GM21529 (cell line): ENCODE results near the gene CRMP1.

Experiments used
- ATAC-seq: cut with Tn5 transposase; IDR thresholded peaks from one replicate; pipeline ENCODE4 v1.9.1; 2021; ENCODE audit not compliant: unreplicated experiment

Gene CRMP1

DNA sequence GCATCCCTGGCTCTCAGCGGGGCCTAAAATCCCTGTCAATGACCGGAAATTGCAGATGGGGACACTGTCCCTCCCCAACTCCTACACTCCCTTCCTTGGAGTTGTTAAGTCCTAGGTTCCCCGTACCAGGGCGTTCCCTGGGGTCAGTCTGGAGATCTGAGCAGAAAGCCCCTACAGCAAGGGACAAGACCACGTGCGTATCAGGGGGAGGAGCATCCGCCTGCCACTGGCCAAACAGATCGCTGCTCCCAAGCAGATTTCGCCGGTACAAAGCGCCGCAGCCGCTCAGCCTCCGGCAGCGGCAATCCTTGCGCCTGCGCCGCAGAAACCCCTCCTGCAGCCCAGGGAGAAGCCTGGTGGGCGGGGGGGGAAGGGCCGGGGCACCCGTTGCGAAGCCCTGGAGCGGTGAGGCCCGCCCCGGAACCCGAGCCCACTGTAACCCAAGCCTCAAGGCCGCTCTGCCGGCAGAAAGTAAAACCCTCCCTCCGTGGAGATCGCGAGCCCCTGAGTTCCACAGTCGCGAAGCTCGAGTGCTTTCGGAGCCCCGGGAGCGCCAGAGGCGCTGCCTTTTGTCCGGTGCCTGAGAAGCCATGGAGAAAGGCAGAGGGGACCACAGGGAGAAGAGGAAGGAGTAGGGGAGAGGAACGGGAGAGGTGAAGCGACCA lies 2.7 kb downstream of the CRMP1 start:
- no peak for ATAC-seq

DNA sequence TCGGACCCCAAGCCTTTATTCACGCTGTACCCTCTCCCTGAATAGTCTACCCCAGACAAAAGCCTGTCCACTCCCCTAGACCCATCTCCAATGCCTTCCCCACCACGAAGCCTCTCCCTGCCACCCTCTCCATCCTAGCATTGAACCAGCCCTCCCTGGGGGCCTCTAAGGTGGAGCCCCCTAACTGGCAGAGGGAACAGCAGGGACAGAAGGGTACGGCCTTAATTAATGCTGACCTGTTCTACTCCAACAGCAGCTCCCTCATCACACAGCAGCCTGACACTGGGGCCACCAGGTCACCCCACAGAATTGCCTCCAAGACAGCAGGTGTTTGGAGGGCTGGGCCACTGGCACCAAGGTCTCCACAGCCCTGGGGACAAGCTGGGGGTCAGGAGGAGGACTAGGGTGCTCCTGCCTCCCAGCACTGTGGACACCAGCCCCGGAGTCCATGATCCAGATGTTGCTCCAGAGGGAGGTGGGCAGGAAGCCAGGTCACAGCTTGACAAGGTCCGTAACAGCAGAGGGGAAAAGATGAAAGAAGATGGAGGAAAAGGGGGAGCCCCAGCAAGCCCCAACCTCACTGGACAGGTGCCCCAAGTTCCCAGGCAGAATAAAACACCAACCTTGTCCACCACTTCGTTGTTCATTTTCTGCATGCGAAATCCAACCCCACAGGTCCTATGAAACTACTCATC lies 3.7 kb downstream of the CRMP1 start:
- ATAC-seq = no peak

DNA sequence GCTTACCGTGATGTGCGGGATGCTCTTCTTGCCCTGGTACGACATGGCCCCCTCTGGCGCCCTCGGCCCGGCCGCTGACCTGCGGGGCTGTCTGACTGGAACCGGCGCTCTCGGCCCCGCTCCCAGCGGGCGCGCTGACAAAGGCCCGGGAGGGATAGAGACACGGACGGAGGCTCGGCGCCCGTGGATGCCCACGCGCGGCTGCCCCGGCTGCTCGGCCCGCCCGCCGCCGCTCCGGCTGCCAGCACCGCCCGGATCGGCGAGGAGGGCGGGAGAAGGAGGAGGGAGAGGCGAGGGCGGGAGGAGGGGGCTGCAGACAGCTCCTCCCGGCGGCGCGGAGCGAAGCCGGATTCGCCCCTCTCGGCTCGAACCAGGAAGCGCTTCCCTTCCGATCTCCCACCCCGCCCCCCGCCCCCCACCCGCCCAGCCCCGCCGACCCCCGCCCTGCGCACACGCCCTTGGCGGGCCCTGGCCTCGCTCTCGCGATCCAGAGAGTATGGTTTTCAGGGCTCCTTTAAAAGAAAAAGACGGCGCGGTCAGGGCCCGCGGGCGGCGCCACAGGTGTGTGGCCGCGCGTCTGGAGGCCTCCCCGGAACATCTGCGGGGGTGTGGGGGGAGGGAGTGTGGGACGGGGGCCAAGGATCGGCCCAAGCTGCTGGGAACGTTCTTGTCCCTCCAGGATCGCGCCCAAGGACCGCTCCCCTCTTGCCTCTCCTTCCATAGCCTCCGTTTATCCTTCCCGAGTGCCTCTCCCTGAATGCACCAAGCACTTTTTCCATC lies 4.5 kb downstream of the CRMP1 start:
- ATAC-seq = no peak

DNA sequence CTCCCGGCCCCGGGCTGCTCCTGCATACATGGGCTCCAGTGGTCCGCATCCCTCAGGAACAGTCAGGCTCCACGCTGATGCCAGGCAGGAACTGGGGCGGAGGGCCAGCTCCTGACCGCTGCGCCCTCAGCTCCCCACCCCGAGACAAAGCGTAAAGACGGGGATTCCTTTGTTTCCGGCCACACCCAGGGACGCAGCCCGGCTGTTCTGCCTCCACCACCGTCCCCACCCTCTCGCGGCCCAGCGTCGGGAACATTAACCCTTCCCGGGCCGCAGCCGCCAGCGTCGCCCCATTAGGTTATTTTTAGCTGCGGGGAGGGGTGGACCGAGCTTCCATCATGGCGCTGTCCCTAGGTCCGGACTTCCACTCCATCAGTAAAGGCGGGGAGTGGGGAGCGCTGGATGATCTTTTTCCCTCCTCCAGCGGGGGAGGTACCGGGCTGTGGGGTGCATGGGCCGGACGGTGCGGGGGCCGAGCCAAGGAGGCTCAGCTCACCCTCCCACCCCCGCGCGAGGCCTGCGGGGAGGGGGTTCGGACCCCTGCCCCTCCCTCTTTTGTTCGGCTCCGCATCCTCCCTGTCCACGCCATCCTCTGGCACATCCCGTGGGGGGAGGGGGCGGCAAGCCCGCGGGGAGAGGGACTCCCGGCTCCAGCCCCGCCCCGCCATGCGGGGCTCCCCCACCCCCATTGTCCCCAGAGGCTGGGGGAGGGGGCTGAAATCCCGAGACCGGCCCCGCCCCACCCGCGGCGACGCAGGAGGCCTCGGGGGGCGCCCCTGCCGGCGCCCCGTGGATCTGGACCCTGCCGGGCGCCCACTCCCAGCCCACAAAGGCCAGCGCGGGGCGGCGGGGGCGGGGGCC lies 5.3 kb downstream of the CRMP1 start:
- ATAC-seq = no peak

DNA sequence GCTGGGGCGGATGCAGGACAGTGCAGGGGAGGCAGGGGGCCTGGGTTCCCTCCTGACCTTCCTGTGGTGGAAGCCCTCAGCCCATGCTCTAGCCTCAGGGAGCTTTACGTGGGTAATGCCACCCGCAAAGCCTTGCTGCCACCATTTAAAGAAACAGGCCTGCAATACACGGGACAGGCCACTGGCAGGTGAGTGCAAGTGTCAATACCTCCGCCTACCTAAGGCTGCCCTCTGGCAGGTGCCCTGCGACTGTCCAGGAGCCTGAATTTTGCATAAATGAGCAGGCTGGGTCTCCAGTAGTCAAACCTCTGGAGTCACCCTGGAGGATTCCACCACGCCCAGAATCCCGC lies 5.9 kb downstream of the CRMP1 start:
- no peak for ATAC-seq

DNA sequence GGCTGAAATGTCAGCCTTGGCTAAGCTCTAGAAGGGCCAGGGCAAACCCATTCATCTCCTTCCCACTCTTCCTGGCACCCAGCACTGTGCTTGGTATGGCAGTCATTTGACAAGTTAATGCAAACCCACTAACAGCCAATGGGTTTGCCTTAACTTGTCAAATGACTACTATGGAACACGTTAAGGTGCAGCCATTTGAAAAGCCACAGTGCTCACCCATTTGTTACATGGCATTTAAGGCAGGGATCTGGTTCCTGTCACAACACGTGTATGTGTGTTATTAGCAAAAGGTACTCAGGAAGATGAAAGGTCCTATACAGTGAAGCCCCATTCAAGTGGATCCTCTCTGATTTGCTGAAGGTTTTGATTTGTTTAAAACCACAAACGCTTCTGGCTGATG lies 7.2 kb downstream of the CRMP1 start:
- no peak for ATAC-seq

DNA sequence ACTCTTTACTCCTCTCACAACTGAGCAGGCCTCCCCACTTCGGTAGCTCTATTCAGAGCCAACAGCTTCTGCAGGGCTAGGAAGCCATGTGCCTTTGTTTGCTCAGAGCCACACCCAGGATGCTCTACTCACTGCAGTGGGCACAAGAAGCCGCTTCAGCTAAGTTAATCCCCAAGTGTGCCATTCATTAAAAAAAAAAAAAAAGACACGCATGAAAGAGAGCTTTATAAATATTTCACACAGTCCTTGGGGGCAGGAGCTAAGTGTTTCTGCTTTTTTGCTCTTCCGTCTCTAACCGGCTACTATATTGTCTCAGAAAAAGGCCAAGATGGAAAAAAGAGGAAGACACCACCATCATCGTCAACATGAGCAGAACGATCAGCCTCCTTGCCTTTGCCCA lies 8.1 kb downstream of the CRMP1 start:
- no peak for ATAC-seq

DNA sequence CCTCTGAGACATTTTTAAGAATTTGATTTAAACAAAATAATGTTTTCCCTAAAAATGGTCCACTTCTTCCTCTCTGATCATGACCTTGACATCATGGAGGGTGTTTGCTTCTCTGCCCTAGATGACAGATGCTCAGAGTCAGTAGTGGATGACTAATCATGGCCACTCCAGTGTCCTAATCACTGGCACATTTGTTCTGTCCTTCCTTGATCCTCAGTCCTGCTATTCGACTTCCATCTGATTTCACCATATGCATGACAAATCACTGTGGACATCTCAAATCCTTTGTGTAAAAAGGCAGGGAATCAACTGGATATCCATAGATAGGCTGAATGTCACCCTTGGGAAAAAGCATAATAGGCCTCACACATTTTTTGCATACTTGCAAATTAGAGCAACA lies 9.0 kb downstream of the CRMP1 start:
- ATAC-seq = no peak

DNA sequence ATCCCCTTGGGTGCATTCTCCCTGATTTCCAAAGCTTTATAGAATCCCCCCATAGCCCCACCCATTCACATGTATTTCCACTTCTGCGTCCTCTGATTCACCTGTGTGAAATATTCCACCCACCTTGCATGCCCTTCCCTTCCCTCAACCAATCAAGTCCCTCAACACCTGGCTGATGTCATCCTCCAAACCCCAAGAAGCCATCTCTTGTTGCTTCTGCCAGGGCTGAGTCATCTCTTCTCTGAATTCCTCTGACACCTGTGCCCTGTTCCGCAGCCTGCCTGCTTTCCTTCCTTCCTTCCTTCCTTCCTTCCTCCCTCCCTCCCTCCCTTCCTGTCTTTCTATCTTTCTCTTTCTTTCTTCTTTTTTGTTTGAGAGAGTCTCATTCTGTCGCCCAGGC lies 9.9 kb downstream of the CRMP1 start:
- ATAC-seq = no peak

DNA sequence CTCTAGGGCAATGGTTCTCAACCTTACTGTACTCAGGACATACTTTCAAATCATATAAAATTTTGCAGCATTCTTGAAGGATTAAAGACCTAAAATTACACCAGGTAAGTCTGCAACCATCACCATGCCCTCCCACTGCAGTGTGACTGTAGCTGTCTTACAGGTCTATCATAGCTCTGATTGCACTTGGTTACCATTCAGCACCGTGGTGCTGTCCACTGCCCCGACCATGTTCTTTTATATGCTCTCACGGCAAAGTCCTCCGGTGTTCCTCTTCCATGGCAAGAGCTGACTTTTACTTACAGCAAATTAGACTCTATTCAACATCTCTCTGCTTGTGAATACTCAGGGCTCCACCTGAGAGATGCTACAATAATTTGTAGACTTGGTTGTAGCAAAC lies 11.5 kb downstream of the CRMP1 start:
- ATAC-seq = no peak

DNA sequence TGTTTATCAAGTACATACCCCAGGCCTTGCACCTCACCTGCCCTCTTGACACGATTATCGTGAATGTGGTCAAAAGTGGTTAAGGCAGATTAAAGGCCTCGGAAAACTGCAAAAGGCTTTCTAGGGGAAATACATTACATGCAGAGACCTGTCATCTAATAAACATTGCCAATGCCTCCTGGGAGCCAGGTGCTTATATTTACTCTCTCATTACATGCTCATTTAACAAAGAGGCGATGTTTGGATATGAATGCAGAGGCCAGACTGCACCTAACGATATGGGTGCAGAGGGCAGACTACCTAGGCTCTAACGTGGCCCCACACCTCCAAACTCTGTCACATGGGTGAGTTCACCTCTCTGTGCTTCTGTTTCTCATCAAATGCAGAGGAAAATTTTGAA lies 14.5 kb downstream of the CRMP1 start:
- no peak for ATAC-seq

DNA sequence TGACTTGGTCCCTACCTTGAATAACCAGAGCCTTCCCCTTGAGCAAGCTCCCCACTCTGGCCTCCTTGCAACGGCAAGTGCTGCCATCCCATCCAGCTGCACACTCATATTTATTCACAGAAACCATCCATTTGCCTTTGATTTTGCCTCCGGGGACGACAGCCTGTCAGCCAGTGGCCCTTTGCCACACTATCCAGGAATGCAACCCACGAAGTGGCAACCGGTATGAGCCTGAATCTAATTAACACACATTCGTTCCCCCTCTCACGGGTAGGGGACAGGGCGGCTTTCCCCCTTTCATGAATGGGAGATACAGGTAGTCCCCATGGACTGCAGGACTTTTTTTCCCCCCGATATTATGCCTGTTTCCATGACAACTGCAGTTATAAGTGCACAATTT lies 15.5 kb downstream of the CRMP1 start:
- ATAC-seq = no peak

DNA sequence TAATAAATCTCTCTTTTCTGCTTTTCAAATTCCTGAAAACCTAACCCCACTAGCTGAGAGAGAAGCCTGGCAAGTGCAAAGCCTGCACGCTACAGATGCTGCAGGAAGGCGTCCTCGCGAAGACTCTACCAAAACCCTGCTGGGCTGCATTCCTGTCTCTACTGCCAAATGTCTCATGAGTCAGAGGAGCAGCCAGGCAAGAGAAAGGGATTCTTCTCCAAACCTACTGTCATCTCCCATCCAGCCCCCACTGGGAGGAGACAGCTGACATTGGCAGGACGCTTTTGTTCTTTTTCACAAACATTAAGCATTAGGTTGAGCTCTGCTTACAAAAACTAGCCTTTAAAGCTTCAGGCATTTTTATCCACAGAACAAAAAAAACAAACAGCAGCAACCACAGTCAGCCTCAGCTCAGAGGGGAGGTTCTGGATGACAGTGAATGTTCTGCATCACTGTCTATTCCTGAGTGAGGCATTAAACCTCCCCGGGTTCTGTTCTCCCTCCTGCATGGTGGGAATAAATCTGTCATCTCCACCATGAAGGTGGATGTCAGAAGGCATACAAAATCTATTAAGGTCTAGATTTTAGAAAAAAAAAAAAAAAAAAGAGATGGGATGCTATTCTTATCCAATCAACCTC lies 18.0 kb downstream of the CRMP1 start:
- no peak for ATAC-seq

DNA sequence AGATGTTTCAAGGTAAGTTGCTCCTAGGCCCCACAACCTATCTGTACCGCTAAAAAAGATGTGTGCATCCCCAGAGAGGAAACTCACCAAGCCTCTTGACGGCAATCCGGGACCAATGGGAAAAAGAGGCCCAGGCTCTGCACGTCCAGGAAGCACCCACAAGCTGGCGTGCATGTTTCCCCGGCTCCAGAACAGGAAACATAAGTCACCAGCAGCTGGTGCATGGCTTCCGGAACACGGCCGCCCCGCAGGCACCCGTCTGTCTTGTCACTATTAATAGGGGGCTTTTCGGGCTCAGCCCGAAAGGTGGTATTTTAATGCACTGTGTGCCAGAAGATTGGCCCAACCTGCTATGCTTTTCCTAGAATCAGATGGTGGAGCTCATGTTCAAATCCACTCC lies 22.2 kb downstream of the CRMP1 start:
- ATAC-seq = no peak

DNA sequence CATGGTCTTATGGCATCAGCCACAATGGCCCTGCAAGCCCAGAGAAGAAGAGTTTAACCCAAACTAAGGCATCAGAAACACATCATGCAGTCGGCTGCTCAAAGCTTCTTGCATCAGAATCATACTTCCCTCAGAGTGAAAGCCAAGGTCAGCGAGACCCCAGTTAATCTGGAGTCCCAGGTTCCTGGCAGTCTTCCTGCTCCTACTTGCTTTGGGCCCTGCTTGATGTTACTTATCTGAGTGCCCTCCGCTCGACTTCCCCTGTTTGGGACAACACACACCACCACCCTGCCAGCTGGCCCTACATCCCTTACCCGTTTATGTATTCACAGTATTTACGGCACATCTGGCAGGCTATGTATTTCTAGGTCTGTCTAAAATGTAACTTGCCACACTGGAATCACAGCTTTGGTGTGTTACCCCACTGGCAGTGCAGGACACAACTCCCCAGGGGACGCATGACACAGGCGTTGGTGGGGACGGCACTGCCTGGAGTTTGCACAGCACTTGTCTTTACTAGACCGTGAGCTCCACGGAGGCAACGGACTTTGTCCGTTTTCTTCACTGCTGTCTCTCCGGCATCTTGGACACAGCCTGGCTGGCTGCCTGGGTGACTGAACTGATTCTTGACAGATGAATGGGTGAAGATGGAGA lies 22.8 kb downstream of the CRMP1 start:
- no peak for ATAC-seq

DNA sequence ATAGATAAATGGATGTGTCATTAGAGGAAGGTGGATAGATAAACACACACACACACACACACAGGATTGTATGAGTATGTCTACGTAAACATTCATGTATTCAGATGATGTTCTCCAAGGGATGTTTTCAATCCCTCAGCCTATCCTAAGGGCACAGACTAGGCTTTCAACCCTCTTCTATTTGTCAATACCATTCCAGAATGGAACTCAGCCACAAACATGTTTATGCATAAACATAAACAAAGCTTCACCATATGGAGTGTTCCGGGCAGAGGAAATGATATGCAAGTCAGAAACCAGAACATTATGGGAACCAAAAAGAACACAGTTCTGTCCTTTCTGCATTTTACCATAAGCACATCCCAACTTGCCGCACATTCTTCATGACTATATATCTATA lies 25.0 kb downstream of the CRMP1 start:
- no peak for ATAC-seq

DNA sequence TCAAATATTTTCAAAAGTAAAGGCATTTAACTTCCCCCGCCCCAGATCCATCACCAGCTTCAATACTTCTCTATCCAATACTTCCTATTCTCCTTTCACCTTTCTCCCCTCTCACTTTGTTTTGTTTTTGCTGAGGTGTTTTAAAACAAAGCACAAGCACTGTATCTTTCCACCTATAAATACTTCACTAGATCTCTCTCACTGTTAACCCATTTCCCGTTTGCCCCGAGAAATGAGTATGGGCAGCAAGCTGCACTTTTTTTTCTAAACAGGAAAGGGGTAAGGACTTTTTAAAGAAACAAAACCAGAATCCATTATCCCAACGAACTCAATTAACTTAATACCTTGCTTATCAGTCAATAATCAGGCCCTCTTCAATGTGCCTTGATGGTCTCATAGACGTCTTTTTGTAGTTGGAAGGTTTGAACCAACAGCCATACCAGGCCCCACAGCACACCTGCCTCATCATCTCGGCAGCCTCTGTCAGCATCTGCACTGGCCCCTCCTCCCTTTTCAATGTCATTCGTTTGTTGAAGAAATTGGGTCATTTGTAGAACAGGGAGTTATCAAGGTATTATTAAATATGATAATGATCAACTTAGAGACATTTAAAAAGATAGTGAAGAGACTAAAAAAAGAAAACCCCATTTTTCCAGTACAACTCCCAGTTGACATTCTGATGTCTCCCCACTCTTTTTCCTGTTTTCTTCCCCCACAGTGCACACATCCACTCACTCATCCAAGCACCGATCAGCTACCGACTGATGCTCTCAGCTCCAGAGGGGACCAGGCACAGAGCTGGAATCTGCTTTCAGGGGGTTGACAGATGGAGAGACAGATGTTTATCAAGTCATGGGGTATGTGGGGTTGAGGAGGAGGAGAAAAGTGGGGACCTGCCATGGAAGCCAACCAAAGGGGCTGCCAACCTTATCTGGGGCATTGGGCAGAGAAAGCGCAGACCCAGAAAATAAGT lies 25.8 kb downstream of the CRMP1 start:
- ATAC-seq = no peak

DNA sequence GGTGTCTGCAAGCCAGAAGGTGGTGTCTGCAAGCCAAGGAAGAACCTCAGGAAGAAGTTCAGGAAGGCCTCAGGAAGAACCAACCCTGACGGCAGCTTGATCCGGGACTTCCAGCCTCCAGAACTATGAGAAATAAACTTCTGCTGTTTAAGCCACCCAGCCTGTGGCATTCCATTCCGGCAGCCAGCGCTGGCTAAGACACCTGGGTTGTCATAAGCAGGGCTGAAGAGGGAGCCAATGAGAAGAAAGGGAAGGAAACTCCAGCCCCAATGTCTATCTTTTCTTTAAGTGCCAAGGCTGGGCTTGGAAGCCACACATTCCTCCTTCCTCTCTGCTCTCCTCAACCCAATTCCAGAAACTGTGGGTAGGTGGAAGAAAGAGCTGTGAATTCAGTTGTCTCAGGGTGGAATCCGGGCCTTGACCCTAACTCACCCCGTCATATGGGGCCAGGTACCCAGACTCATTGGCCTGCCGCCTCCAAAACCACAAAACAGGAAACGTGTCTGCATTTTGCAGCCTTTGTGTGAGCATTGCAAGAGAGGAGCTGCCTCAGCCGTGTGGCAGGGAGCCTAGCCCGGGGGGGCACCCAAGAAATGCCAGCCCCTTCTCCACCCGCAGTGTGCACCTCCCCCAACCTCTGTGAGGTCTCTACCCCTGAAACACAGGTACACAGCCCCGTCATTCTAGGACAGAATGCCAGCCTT lies 26.8 kb downstream of the CRMP1 start:
- no peak for ATAC-seq
